Stimulated activated memory B cell treated with anti-CD40 and anti-IgM and Interleukin-4, amounts not matched to agents 10 μg/mL and 1 μg/mL and 100 μg/mL, for 72 hours (primary cell): ENCODE data around the gene ZNF821.

Source experiments
- ATAC-seq: fragments of 150-1000 bp; cut with Tn5 transposase; 2 replicates; pipeline ENCODE4 v1.10.0; 2021
- H3K27ac Mint-ChIP-seq: one replicate; pipeline ENCODE4 v1.8.0; 2022; ENCODE audit warnings: mild to moderate bottlenecking, mixed read lengths
- H3K27me3 Mint-ChIP-seq: one replicate; pipeline ENCODE4 v1.8.0; 2022; ENCODE audit warnings: mixed read lengths
- H3K36me3 Mint-ChIP-seq: one replicate; pipeline ENCODE4 v1.8.0; 2022; ENCODE audit warnings: mixed read lengths
- H3K4me1 Mint-ChIP-seq: one replicate; pipeline ENCODE4 v1.8.0; 2022; ENCODE audit warnings: mixed read lengths
- H3K4me3 Mint-ChIP-seq: one replicate; pipeline ENCODE4 v1.8.0; 2022; ENCODE audit warnings: mild to moderate bottlenecking, moderate library complexity, mixed read lengths
- H3K9me3 Mint-ChIP-seq: one replicate; pipeline ENCODE4 v1.8.0; 2022; ENCODE audit warnings: mixed read lengths

Gene ZNF821, protein sequence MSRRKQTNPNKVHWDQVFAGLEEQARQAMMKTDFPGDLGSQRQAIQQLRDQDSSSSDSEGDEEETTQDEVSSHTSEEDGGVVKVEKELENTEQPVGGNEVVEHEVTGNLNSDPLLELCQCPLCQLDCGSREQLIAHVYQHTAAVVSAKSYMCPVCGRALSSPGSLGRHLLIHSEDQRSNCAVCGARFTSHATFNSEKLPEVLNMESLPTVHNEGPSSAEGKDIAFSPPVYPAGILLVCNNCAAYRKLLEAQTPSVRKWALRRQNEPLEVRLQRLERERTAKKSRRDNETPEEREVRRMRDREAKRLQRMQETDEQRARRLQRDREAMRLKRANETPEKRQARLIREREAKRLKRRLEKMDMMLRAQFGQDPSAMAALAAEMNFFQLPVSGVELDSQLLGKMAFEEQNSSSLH

DNA sequence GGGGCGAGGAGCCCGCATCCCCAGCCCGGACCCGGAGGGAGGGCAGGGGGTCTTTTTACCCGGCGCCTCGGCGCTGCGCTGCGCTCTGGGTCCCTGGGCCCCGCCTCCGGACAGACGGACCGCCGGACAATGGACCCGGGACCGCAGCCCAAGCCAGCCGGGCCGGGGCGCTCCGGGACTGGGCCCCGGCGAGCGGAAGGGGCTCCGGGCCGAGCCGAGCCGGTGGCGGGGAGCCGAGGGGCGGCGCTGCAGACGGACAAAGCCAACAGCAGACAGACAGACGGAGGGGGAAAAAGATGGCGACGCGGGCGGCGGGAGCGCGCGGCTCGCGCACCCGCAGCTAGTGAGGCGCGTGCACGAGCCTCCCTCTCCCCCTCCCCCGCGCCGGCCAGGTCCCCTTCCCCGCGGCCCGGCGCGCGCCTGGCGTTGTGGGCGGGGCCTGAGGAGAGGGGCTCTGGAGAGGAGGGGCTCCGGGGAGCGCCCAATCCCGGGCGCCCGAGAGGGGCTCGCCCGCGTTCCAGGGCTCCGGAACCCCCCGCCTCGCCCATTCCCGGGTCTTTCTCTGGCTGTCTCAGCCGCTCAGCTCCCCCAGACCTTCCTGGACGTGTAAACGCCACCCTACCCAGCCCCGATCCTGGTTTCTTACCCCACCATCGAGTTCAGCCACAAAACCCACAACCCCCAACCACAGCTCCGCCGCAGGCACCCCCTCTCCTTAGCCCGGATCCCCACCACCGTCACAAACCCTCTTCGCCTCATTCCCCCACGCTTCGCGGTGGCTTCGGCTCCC, at the start of gene ZNF821:
Gene ZNF821 (minus strand): TSS at position 334 of the 790 bp plus-strand sequence. CDS start 4,236 bp downstream, outside the sequence.
- ATAC-seq, result peak; percentile 82
- H3K9me3 Mint-ChIP-seq, result no peaks in the 10 kb centered on the region
- H3K4me3 Mint-ChIP-seq, result peak within 1 kb of the TSS; percentile 100
- H3K36me3 Mint-ChIP-seq, result peaks cover 13% of the 10 kb centered on the region
- H3K27me3 Mint-ChIP-seq, result no peaks in the 10 kb centered on the region
- H3K27ac Mint-ChIP-seq, result peak within 1 kb of the TSS; percentile 95
- H3K4me1 Mint-ChIP-seq, result peaks cover 52% of the 10 kb centered on the region

DNA sequence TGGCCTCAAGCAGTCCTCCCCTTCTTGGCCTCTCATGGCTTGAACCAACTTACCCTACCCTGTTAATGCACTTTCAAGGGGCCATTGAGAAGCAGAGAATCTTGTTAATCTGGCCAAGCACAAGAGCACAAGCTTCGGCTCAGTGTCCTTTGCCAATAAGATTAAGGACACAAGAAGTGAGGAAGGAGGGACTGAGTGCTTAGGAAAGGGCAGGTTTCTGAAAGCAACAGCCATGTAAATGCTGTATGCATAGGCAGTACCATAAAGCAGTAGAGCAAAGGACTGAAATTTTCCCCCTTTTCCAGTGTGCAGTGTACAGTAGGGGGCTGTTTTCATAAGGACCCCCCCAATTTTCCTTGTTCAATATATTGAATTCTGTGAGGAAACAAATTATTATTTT, 49.0 kb upstream of the ZNF821 start:
- Mint-ChIP-seq H3K27me3 (no peaks in the 10 kb centered on the region), H3K9me3 (no peaks in the 10 kb centered on the region), H3K4me1 (peaks cover 18% of the 10 kb centered on the region), H3K27ac (no peak overlapping the region), H3K36me3 (peaks cover 6% of the 10 kb centered on the region), H3K4me3 (no peak overlapping the region)
- no peak for ATAC-seq

DNA sequence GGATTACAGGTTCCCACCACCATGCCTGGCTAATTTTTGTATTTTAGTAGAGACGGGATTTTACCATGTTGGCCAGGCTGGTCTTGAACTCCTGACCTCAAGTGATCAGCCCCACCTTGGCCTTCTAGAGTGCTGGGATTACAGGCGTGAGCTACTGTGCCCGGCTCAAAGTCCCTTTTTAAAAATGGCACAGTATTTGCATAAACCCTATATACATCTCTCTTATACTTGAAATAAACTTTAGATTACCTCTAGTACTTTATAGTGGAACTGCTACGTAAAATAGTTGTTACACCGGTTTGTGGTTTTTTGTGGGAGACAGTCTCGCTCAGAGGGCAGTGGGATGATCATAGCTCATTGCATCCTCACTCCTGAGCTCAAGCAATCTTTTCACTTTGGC, 47.6 kb upstream of the ZNF821 start:
- ATAC-seq, result no peak
- no peak overlapping the region for H3K4me3 Mint-ChIP-seq
- H3K36me3 Mint-ChIP-seq, result peaks cover 21% of the 10 kb centered on the region
- peaks cover 18% of the 10 kb centered on the region for H3K4me1 Mint-ChIP-seq
- H3K27me3 Mint-ChIP-seq, result no peaks in the 10 kb centered on the region
- no peaks in the 10 kb centered on the region for H3K9me3 Mint-ChIP-seq
- peak overlapping the region; percentile 55 for H3K27ac Mint-ChIP-seq

DNA sequence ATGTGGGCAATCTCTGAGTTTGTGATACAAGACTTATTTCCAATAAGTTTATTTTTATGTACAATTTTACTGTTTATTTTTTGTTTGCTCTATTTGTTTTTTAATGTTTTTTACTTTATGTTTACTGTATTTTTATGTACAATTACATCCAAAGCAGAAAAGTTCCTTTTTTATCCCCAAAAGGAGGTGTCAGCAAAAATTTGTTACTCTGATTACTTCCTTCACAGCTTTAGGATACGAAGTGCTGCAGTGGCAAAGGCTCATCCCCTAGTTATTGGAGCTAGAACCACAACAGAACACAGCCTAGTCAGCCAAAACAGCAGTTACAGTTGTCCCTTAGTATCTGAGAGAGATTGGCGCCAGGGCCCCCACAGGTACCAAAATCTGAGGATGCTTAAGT, 47.0 kb upstream of the ZNF821 start:
- peaks cover 18% of the 10 kb centered on the region for H3K4me1 Mint-ChIP-seq
- no peak for ATAC-seq

DNA sequence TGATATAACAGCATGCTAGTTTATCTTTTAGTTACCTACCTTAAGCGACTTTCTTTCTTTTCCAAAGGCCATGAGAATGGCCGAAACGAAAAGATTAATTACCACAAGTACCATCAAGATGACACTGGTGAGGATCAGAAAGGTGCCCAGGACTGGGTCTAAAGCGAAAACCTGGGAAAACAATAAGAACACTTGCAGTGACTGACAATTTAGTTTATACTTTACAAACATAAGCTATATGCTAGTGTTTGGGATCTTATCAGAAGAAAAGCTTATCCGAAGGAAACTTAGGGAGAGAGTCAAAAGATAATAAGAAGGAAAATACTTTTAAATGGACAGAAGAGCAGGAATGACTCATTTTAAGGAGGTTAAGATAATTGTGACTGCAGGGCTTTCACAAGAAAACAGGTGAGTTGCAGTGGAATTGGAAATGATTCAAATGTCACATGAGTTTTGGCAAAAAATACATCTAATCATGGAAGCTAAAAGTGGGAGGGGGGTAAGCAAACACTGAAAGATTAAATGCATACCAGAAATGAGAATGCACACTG, 46.1 kb upstream of the ZNF821 start:
- peaks cover 24% of the 10 kb centered on the region for H3K36me3 Mint-ChIP-seq

More for the DNA sequence above, 47.0 kb upstream of the ZNF821 start:
- no peak overlapping the region for H3K4me3 Mint-ChIP-seq
- peaks cover 24% of the 10 kb centered on the region for H3K36me3 Mint-ChIP-seq
- no peaks in the 10 kb centered on the region for H3K9me3 Mint-ChIP-seq
- no peaks in the 10 kb centered on the region for H3K27me3 Mint-ChIP-seq
- peak overlapping the region; percentile 55 for H3K27ac Mint-ChIP-seq

DNA sequence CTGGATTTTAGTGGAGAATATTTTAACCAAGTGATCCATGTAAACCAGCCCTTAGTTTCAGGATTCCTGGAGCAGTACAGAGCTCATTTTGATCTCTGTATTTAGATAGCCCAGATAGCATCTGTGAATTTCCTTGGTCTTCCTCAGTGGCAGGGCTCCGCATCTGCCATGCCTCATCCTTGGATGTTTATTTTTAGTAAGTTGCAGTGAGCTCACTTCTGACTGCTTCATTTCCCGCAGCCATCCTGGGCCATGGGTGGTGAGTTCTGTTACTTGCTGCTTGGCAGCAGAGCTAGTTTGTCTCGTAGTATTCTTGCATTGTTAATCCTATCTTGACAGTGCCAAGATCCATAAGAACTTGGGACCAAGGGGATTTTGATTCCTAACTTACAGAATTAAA, 45.1 kb upstream of the ZNF821 start:
- H3K27ac Mint-ChIP-seq, result no peak overlapping the region
- no peak overlapping the region for H3K4me3 Mint-ChIP-seq

More for the DNA sequence above, 46.1 kb upstream of the ZNF821 start:
- no peak for ATAC-seq
- Mint-ChIP-seq H3K9me3 (no peaks in the 10 kb centered on the region), H3K27me3 (no peaks in the 10 kb centered on the region), H3K4me1 (peaks cover 14% of the 10 kb centered on the region), H3K4me3 (no peak overlapping the region), H3K27ac (peak overlapping the region; percentile 2)

DNA sequence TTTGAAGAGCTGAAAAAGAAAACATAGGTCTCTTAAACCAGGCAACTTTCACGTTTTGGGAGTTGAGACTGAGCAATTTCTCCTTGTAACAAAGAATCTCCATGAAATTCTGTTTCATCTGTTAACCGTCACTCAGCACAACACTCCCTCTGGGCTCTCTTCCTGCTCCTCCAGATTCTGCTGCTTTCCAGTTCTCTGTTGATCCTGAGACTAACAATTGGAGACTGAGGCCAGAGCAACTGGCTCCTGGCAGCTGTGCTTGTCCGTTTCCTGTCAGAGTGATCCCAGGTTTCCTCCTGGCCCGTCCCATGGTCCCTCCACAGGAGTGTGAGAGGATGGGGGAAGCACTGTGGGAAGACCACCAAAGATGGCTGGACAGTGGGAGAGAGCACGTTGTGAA, 43.8 kb upstream of the ZNF821 start:
- no peak overlapping the region for H3K27ac Mint-ChIP-seq
- H3K4me3 Mint-ChIP-seq, result no peak overlapping the region
- ATAC-seq, result no peak
- no peaks in the 10 kb centered on the region for H3K9me3 Mint-ChIP-seq
- peaks cover 7% of the 10 kb centered on the region for H3K4me1 Mint-ChIP-seq
- H3K27me3 Mint-ChIP-seq, result no peaks in the 10 kb centered on the region
- H3K36me3 Mint-ChIP-seq, result peaks cover 33% of the 10 kb centered on the region

More for the DNA sequence above, 45.1 kb upstream of the ZNF821 start:
- Mint-ChIP-seq H3K36me3 (peaks cover 28% of the 10 kb centered on the region), H3K27me3 (no peaks in the 10 kb centered on the region), H3K9me3 (no peaks in the 10 kb centered on the region), H3K4me1 (peaks cover 10% of the 10 kb centered on the region)
- no peak for ATAC-seq

GRCh38 chr16:71927383-71927782, 43.4 kb upstream of the ZNF821 start:
- H3K4me1 Mint-ChIP-seq, result peaks cover 7% of the 10 kb centered on the region
- H3K27ac Mint-ChIP-seq, result no peak overlapping the region
- H3K4me3 Mint-ChIP-seq, result no peak overlapping the region
- no peaks in the 10 kb centered on the region for H3K27me3 Mint-ChIP-seq
- H3K9me3 Mint-ChIP-seq, result no peaks in the 10 kb centered on the region
- H3K36me3 Mint-ChIP-seq, result peaks cover 35% of the 10 kb centered on the region
- ATAC-seq, result no peak

- no peak for ATAC-seq
- no peak overlapping the region for H3K27ac Mint-ChIP-seq
- no peaks in the 10 kb centered on the region for H3K4me1 Mint-ChIP-seq
- H3K27me3 Mint-ChIP-seq, result no peaks in the 10 kb centered on the region
- H3K36me3 Mint-ChIP-seq, result peaks cover 57% of the 10 kb centered on the region
- H3K4me3 Mint-ChIP-seq, result no peak overlapping the region
- no peaks in the 10 kb centered on the region for H3K9me3 Mint-ChIP-seq
Measured at GRCh38 chr16:71924710-71925109, 40.7 kb upstream of the ZNF821 start.

- Mint-ChIP-seq H3K4me3 (no peak overlapping the region), H3K36me3 (peaks cover 63% of the 10 kb centered on the region), H3K9me3 (no peaks in the 10 kb centered on the region), H3K27ac (no peak overlapping the region), H3K4me1 (peaks cover 3% of the 10 kb centered on the region), H3K27me3 (no peaks in the 10 kb centered on the region)
- ATAC-seq, result no peak
Measured at GRCh38 chr16:71923941-71924690, 40.1 kb upstream of the ZNF821 start.

DNA sequence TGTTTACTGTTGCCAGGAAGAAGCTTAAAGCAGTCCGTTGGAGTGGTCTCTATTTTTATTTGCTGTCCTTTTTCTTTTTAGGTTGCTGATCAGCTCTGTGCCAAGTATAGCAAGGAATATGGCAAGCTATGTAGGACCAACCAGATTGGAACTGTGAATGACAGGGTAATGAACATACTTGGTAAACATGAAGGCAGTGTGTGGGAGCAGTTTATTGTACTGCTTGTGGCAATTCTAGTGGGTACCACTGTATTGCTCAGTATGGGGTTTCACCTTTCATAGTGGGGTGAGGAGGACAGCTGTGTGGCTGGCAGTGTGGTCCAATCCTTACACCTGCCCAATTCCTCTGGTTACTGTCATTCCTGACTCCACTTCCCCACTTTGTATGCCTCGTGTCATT, 36.7 kb upstream of the ZNF821 start:
- Mint-ChIP-seq H3K27ac (no peak overlapping the region), H3K4me1 (peaks cover 26% of the 10 kb centered on the region), H3K9me3 (no peaks in the 10 kb centered on the region), H3K4me3 (no peak overlapping the region), H3K36me3 (peaks cover 69% of the 10 kb centered on the region), H3K27me3 (no peaks in the 10 kb centered on the region)
- ATAC-seq, result no peak

- H3K27me3 Mint-ChIP-seq, result no peaks in the 10 kb centered on the region
- H3K36me3 Mint-ChIP-seq, result peaks cover 81% of the 10 kb centered on the region
- ATAC-seq, result peak; percentile 73
- peak overlapping the region; percentile 56 for H3K27ac Mint-ChIP-seq
- H3K4me1 Mint-ChIP-seq, result peaks cover 41% of the 10 kb centered on the region
- H3K9me3 Mint-ChIP-seq, result no peaks in the 10 kb centered on the region
- no peak overlapping the region for H3K4me3 Mint-ChIP-seq
Measured at GRCh38 chr16:71919035-71919434, 35.1 kb upstream of the ZNF821 start.

- Mint-ChIP-seq H3K27me3 (no peaks in the 10 kb centered on the region), H3K4me1 (peaks cover 52% of the 10 kb centered on the region), H3K4me3 (no peak overlapping the region), H3K27ac (no peak overlapping the region), H3K36me3 (peaks cover 78% of the 10 kb centered on the region), H3K9me3 (no peaks in the 10 kb centered on the region)
- ATAC-seq, result no peak
Measured at GRCh38 chr16:71917900-71918299, 33.9 kb upstream of the ZNF821 start.

DNA sequence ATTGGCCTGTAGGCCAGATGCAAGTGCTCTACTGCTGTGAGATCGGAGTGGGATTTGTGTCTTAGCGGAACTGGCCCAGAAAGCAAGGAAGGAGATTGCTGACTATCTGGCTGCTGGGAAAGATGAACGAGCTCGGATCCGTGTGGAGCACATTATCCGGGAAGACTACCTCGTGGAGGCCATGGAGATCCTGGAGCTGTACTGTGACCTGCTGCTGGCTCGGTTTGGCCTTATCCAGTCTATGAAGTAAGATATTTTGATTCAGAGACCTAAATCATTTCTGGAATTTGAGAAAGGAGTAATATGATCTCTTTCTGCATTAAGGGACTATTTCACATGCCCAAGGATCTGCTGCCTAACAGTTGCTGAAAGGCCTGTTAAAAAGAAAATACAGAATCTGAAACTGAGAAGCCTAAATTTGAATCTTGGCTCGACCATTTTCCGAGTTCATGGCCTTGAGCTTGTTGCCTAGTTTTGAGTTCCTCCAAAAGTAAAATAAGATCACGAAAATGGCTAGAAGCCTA, 32.5 kb upstream of the ZNF821 start:
- H3K36me3 Mint-ChIP-seq, result peaks cover 76% of the 10 kb centered on the region
- no peak overlapping the region for H3K4me3 Mint-ChIP-seq
- H3K9me3 Mint-ChIP-seq, result no peaks in the 10 kb centered on the region
- peaks cover 58% of the 10 kb centered on the region for H3K4me1 Mint-ChIP-seq
- no peaks in the 10 kb centered on the region for H3K27me3 Mint-ChIP-seq
- H3K27ac Mint-ChIP-seq, result peak overlapping the region; percentile 4
- ATAC-seq, result no peak

DNA sequence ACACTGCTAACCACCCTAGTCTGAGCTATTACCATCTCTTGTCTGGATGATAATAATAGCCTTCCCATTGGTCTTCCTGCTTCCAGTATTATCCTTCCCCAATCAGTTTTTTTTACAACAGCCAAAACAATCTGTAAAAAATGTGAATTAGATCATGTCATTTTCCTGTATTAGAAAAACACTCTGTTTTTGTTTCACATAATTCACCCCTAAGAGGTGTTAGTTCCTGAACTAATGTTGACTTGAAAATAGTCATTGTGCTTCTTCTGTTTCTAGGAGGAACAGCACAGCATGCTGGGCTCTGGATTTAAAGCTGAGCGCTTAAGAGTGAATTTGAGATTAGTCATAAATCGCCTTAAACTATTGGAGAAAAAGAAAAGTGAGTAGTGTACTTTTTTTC, 31.4 kb upstream of the ZNF821 start:
- ATAC-seq, result no peak
- Mint-ChIP-seq H3K9me3 (no peaks in the 10 kb centered on the region), H3K4me3 (no peak overlapping the region), H3K27me3 (no peaks in the 10 kb centered on the region), H3K4me1 (peaks cover 58% of the 10 kb centered on the region), H3K27ac (peak overlapping the region; percentile 4), H3K36me3 (peaks cover 69% of the 10 kb centered on the region)
